ENCODE data around the gene ALDH1L2. TPM values are rescaled to one million over a fixed set of nuclear protein-coding genes. Genes with fewer than 3 reads are reported as not detected.

The ALDH1L2 gene
- total RNA-seq, 1 donor, result 55.4 TPM

GRCh38 chr12:105020241-105020962 is 63.9 kb downstream of the ALDH1L2 start:
- Histone ChIP-seq H3K79me2 (ENCODE audit: insufficient read depth, low read length) (no peaks in the 10 kb centered on the region), H3K27me3 (ENCODE audit: insufficient read depth, low read length) (no peaks in the 10 kb centered on the region), H3K4me1 (ENCODE audit: insufficient read depth, low read length) (no peaks in the 10 kb centered on the region), H3K36me3 (ENCODE audit: insufficient read depth, low read length) (peaks cover 40% of the 10 kb centered on the region), H2AFZ (ENCODE audit: low read length) (no peak overlapping the region), H4K20me1 (ENCODE audit: insufficient read depth, low read length) (no peaks in the 10 kb centered on the region), H3K4me3 (ENCODE audit: insufficient read depth, low read length) (no peak overlapping the region), H3K27ac (ENCODE audit: low read depth, low read length) (no peak overlapping the region), H3K4me2 (ENCODE audit: insufficient read depth, low read length) (no peak overlapping the region), H3K9me3 (ENCODE audit: low read depth, low read length) (no peaks in the 10 kb centered on the region)
- DNase-seq (ENCODE audit: insufficient read length, low spot score, missing footprints), result no peak
- TF ChIP-seq, protein P1, sequence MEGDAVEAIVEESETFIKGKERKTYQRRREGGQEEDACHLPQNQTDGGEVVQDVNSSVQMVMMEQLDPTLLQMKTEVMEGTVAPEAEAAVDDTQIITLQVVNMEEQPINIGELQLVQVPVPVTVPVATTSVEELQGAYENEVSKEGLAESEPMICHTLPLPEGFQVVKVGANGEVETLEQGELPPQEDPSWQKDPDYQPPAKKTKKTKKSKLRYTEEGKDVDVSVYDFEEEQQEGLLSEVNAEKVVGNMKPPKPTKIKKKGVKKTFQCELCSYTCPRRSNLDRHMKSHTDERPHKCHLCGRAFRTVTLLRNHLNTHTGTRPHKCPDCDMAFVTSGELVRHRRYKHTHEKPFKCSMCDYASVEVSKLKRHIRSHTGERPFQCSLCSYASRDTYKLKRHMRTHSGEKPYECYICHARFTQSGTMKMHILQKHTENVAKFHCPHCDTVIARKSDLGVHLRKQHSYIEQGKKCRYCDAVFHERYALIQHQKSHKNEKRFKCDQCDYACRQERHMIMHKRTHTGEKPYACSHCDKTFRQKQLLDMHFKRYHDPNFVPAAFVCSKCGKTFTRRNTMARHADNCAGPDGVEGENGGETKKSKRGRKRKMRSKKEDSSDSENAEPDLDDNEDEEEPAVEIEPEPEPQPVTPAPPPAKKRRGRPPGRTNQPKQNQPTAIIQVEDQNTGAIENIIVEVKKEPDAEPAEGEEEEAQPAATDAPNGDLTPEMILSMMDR (IDR thresholded peaks at IDR 0.05; ENCODE audit: extremely low read depth, low read depth, low read length), result no peak

GRCh38 chr12:105018776-105019175 is 65.5 kb downstream of the ALDH1L2 start:
- H3K9me3 ChIP-seq (ENCODE audit: low read depth, low read length), result no peaks in the 10 kb centered on the region
- no peak overlapping the region for H3K27ac ChIP-seq (ENCODE audit: low read depth, low read length)
- no peak for DNase-seq (ENCODE audit: insufficient read length, low spot score, missing footprints)
- peaks cover 24% of the 10 kb centered on the region for H3K36me3 ChIP-seq (ENCODE audit: insufficient read depth, low read length)
- no peak overlapping the region for H3K4me3 ChIP-seq (ENCODE audit: insufficient read depth, low read length)
- H3K79me2 ChIP-seq (ENCODE audit: insufficient read depth, low read length), result no peaks in the 10 kb centered on the region
- no peak overlapping the region for H2AFZ ChIP-seq (ENCODE audit: low read length)
- no peak overlapping the region for H3K4me2 ChIP-seq (ENCODE audit: insufficient read depth, low read length)
- TF ChIP-seq, protein P1 (IDR thresholded peaks at IDR 0.05; ENCODE audit: extremely low read depth, low read depth, low read length), result no peak
- no peaks in the 10 kb centered on the region for H3K27me3 ChIP-seq (ENCODE audit: insufficient read depth, low read length)
- H4K20me1 ChIP-seq (ENCODE audit: insufficient read depth, low read length), result no peaks in the 10 kb centered on the region
- H3K4me1 ChIP-seq (ENCODE audit: insufficient read depth, low read length), result no peaks in the 10 kb centered on the region

- Histone ChIP-seq H3K36me3 (ENCODE audit: insufficient read depth, low read length) (peaks cover 23% of the 10 kb centered on the region), H2AFZ (ENCODE audit: low read length) (no peak overlapping the region), H3K4me2 (ENCODE audit: insufficient read depth, low read length) (no peak overlapping the region), H3K79me2 (ENCODE audit: insufficient read depth, low read length) (no peaks in the 10 kb centered on the region), H3K4me1 (ENCODE audit: insufficient read depth, low read length) (no peaks in the 10 kb centered on the region), H4K20me1 (ENCODE audit: insufficient read depth, low read length) (no peaks in the 10 kb centered on the region), H3K9me3 (ENCODE audit: low read depth, low read length) (peaks cover under 1% of the 10 kb centered on the region), H3K27ac (ENCODE audit: low read depth, low read length) (no peak overlapping the region), H3K4me3 (ENCODE audit: insufficient read depth, low read length) (no peak overlapping the region), H3K27me3 (ENCODE audit: insufficient read depth, low read length) (no peaks in the 10 kb centered on the region)
- TF ChIP-seq, protein P1 (IDR thresholded peaks at IDR 0.05; ENCODE audit: extremely low read depth, low read depth, low read length), result no peak
- DNase-seq (ENCODE audit: insufficient read length, low spot score, missing footprints), result no peak
Observed at GRCh38 chr12:105018012-105018411, 66.2 kb downstream of the ALDH1L2 start.

GRCh38 chr12:105015543-105015942 is 68.7 kb downstream of the ALDH1L2 start:
- H3K79me2 ChIP-seq (ENCODE audit: insufficient read depth, low read length), result no peaks in the 10 kb centered on the region
- H3K36me3 ChIP-seq (ENCODE audit: insufficient read depth, low read length), result peaks cover 12% of the 10 kb centered on the region
- H3K9me3 ChIP-seq (ENCODE audit: low read depth, low read length), result peaks cover 3% of the 10 kb centered on the region
- no peaks in the 10 kb centered on the region for H3K27me3 ChIP-seq (ENCODE audit: insufficient read depth, low read length)
- H3K4me3 ChIP-seq (ENCODE audit: insufficient read depth, low read length), result no peak overlapping the region
- TF ChIP-seq, protein P1 (IDR thresholded peaks at IDR 0.05; ENCODE audit: extremely low read depth, low read depth, low read length), result no peak
- H4K20me1 ChIP-seq (ENCODE audit: insufficient read depth, low read length), result no peaks in the 10 kb centered on the region
- DNase-seq (ENCODE audit: insufficient read length, low spot score, missing footprints), result no peak
- no peak overlapping the region for H3K4me2 ChIP-seq (ENCODE audit: insufficient read depth, low read length)
- H3K27ac ChIP-seq (ENCODE audit: low read depth, low read length), result no peak overlapping the region
- H2AFZ ChIP-seq (ENCODE audit: low read length), result no peak overlapping the region
- no peaks in the 10 kb centered on the region for H3K4me1 ChIP-seq (ENCODE audit: insufficient read depth, low read length)

All from osteoblast (primary cell).